Gastrocnemius medialis (tissue), 4 donors: Measurements from ENCODE around the gene C8B. TPM values are rescaled to one million over a fixed set of nuclear protein-coding genes. Genes with fewer than 3 reads are reported as not detected.

ENCODE experiments used
- ATAC-seq, 2 donors: fragments of 150-250 bp; one replicate each; pipeline ENCODE4 v1.9.1; 2016
- DNase-seq, 2 donors: peaks; one replicate each; pipeline ENCODE4 v3.0.0-alpha.2; 2019
- H3K27ac ChIP-seq, 4 donors: fragments of 200-600 bp; sonication (generic); 1 replicate in 1 of 4; 2 replicates in 3 of 4; pipeline ENCODE4 v1.5.1; 2016 to 2018; ENCODE audit warnings: mild to moderate bottlenecking in 2 of 4, moderate library complexity in 1 of 4
- H3K27me3 ChIP-seq, 3 donors: fragments of 200-600 bp; sonication (generic) in 2 of 3; 1 replicate in 1 of 3; 2 replicates in 2 of 3; pipeline versions ENCODE4 v1.5.1 to v1.6.0; 2016 to 2019; ENCODE audit warnings: mild to moderate bottlenecking in 1 of 3, moderate library complexity in 1 of 3
- H3K36me3 ChIP-seq, 2 donors: fragments of 200-600 bp; sonication (generic) in 1 of 2; one replicate each; pipeline ENCODE4 v1.5.1; 2017 to 2018
- H3K4me1 ChIP-seq, 2 donors: fragments of 200-600 bp; sonication (generic) in 1 of 2; one replicate each; pipeline ENCODE4 v1.5.1; 2016 to 2017; ENCODE audit warnings: mild to moderate bottlenecking in 2 of 2
- H3K4me3 ChIP-seq, 4 donors: fragments of 200-600 bp; sonication (generic) in 3 of 4; 1 replicate in 1 of 4; 2 replicates in 3 of 4; pipeline ENCODE4 v1.5.1; 2016 to 2019; ENCODE audit warnings: mild to moderate bottlenecking in 2 of 4
- H3K9me3 ChIP-seq, 3 donors: fragments of 200-600 bp; sonication (generic) in 2 of 3; 1 replicate in 1 of 3; 2 replicates in 2 of 3; pipeline ENCODE4 v1.5.1; 2016 to 2019
- CTCF ChIP-seq, 5 experiments: fragments of 450-650 bp in 3 of 5; fragments of 200-600 bp in 2 of 5; sonication (generic) in 2 of 5; IDR thresholded peaks in 4 of 5; conservative IDR thresholded peaks in 1 of 5; 1 replicate in 4 of 5; 2 replicates in 1 of 5; pipeline ENCODE4 v1.5.1; 2016 to 2019; ENCODE audit warnings: antibody characterized with exemption in 5 of 5, mild to moderate bottlenecking in 3 of 5, moderate library complexity in 3 of 5
- POLR2A ChIP-seq, 2 donors: fragments of 450-650 bp; IDR thresholded peaks; one replicate each; pipeline ENCODE4 v1.6.1; 2017; ENCODE audit warnings: antibody characterized with exemption in 2 of 2, mild to moderate bottlenecking in 2 of 2, moderate library complexity in 2 of 2
- in situ Hi-C, 4 donors: fragments of 200-750 bp; cut with MboI; loops; one replicate each; pipeline versions ENCODE4 v1.15.0 to v1.8.0; 2017; ENCODE audit warnings: low sequenced_read_pairs in 4 of 4
- intact Hi-C: fragments of 100-400 bp; cut with DNase I; formaldehyde crosslinking; loops from one replicate; pipeline ENCODE4 v1.15.1; 2023; ENCODE audit warnings: low total_unique reads
- total RNA-seq, 4 donors: library from RNA; depleted of rRNA; stranded (reverse); fragments of >200 nt; gene quantifications; one replicate each; pipeline versions ENCODE4 v1.1.0 to v1.2.3, GENCODE V29; 2016

Gene C8B
- total RNA-seq, 4 donors from 2014 or later, result 0.68 to 1.5 TPM; not detected in 2

DNA sequence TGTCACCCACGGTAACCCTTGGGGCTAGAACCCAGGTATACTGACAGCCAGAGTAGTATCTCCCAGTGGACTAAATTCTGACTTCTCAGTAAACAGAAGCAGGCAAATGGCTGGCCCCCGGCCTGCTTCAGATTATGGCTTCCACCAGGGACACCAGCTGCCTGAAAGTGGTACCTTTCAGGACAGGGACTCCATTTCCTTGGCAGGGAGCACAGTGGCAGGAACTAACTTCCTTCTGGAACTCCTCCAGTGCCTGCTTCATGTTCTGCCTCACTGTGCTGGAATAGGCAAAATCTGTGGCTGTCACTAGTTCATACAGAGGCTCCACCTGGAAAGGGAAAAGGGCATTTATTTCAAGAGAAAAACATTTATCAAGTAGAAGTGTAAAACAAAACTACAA, 32.7 kb downstream of the C8B start:
- intact Hi-C loops, result no loop called here
- in situ Hi-C loops, result no loop called here
- Histone ChIP-seq H3K4me1 (no peaks in the 10 kb centered on the region), H3K27me3 (no peaks in the 10 kb centered on the region), H3K27ac (no peak overlapping the region), H3K36me3 (no peaks in the 10 kb centered on the region), H3K4me3 (no peak overlapping the region), H3K9me3 (no peaks in the 10 kb centered on the region)
- no peak for ATAC-seq
- TF ChIP-seq CTCF (IDR thresholded peaks at IDR 0.05 in 4 of 5, conservative IDR thresholded peaks at IDR 0.05 in 1 of 5), result no peak
- no peak for TF ChIP-seq POLR2A (IDR thresholded peaks at IDR 0.05)
- no peak for DNase-seq

DNA sequence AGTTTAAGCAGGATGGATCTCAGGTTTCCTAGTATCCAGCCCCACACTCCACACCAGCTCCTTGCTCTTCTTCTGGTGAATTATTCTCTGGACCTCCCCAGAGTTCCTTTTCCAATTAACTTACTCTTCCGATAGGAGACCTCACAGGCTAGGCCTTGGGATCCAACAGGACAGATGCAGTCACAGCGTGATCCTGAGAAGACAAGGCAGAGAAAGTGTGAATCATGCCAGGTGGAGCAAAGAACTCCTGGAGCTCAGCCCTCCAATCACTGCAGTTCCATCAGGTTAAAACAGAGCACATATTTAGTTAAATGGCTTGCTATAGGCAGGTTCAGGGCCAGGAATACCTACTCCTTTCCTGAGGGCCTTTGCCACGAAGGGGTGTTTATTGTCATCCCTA, 34.1 kb downstream of the C8B start:
- DNase-seq (no peak), ATAC-seq (no peak)
- no peak overlapping the region for H3K4me3 ChIP-seq
- no peaks in the 10 kb centered on the region for H3K36me3 ChIP-seq
- TF ChIP-seq CTCF (IDR thresholded peaks at IDR 0.05 in 4 of 5, conservative IDR thresholded peaks at IDR 0.05 in 1 of 5) (no peak), POLR2A (IDR thresholded peaks at IDR 0.05) (no peak)
- H3K27me3 ChIP-seq, result no peaks in the 10 kb centered on the region
- no peaks in the 10 kb centered on the region for H3K9me3 ChIP-seq
- no peaks in the 10 kb centered on the region for H3K4me1 ChIP-seq
- H3K27ac ChIP-seq, result no peak overlapping the region
- intact Hi-C loops, result no loop called here
- in situ Hi-C loops, result no loop called here

GRCh38 chr1:56931211-56931610, 34.6 kb downstream of the C8B start:
- H3K9me3 ChIP-seq, result no peaks in the 10 kb centered on the region
- H3K36me3 ChIP-seq, result no peaks in the 10 kb centered on the region
- H3K27me3 ChIP-seq, result no peaks in the 10 kb centered on the region
- ATAC-seq (no peak), DNase-seq (no peak)
- H3K4me1 ChIP-seq, result no peaks in the 10 kb centered on the region
- TF ChIP-seq CTCF (IDR thresholded peaks at IDR 0.05 in 4 of 5, conservative IDR thresholded peaks at IDR 0.05 in 1 of 5), result no peak
- no peak for TF ChIP-seq POLR2A (IDR thresholded peaks at IDR 0.05)
- in situ Hi-C loops (no loop called here), intact Hi-C loops (no loop called here)
- H3K27ac ChIP-seq, result no peak overlapping the region
- H3K4me3 ChIP-seq, result no peak overlapping the region

DNA sequence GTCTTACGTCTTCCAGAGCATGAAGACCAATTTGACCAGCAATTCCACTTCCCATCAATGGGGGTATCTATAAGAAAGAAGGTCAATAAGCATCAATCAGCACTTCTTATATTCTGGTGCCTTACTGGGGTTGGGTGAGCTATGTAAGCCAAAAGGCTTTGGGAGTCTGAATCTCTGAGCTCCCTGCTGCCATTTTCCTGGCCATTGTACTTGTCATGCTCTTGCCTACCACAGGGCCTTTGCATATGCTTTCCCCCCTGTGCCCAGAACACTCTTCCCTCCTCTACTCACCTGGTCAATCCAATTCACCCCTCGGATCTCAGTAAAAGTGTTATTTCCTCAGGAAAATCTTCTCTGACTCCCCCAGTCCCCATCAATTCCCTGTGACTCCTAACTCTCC, 36.3 kb downstream of the C8B start:
- Histone ChIP-seq H3K27me3 (no peaks in the 10 kb centered on the region), H3K27ac (no peak overlapping the region), H3K4me1 (no peaks in the 10 kb centered on the region), H3K9me3 (no peaks in the 10 kb centered on the region), H3K36me3 (no peaks in the 10 kb centered on the region), H3K4me3 (no peak overlapping the region)
- intact Hi-C loops (no loop called here), in situ Hi-C loops (no loop called here)
- no peak for DNase-seq
- TF ChIP-seq POLR2A (IDR thresholded peaks at IDR 0.05) (no peak), CTCF (IDR thresholded peaks at IDR 0.05 in 4 of 5, conservative IDR thresholded peaks at IDR 0.05 in 1 of 5) (no peak)
- no peak for ATAC-seq

- Histone ChIP-seq H3K36me3 (no peaks in the 10 kb centered on the region), H3K9me3 (no peaks in the 10 kb centered on the region), H3K4me1 (no peaks in the 10 kb centered on the region), H3K4me3 (no peak overlapping the region), H3K27me3 (no peaks in the 10 kb centered on the region), H3K27ac (no peak overlapping the region)
- ATAC-seq (no peak), DNase-seq (no peak)
- intact Hi-C loops, result no loop called here
- in situ Hi-C loops, result no loop called here
- TF ChIP-seq POLR2A (IDR thresholded peaks at IDR 0.05), result no peak
- no peak for TF ChIP-seq CTCF (IDR thresholded peaks at IDR 0.05 in 4 of 5, conservative IDR thresholded peaks at IDR 0.05 in 1 of 5)
Observed at GRCh38 chr1:56927986-56928385, 37.8 kb downstream of the C8B start.
